ENCODE measurements around the gene RFNG.
"Not testable (repeated sequence)": the region's sequence is repeated elsewhere in the genome, so short reads cannot be mapped to it uniquely, and the experiment has no call there.

RFNG gene

GRCh38 chr17:82042649-82043048 lies 9.0 kb downstream of the RFNG start:
- no peak for TF ChIP-seq CTCF (IDR thresholded peaks at IDR 0.05; ENCODE audit: extremely low read depth, insufficient read depth, missing control alignments)
- no peak for DNase-seq (ENCODE audit: low spot score)
- in situ Hi-C loops (cut with MboI; ENCODE audit: low pct_unique_long_range_greater_than_20kb, low sequenced_read_pairs, unreplicated experiment) = no loop called here

GRCh38 chr17:82041144-82041814 lies 10.3 kb downstream of the RFNG start:
- in situ Hi-C loops (cut with MboI; ENCODE audit: low pct_unique_long_range_greater_than_20kb, low sequenced_read_pairs, unreplicated experiment) = no loop called here
- no peak for DNase-seq (ENCODE audit: low spot score)
- no peak for TF ChIP-seq CTCF (IDR thresholded peaks at IDR 0.05; ENCODE audit: extremely low read depth, insufficient read depth, missing control alignments)

- no peak for DNase-seq (ENCODE audit: low spot score)
- in situ Hi-C loops (cut with MboI; ENCODE audit: low pct_unique_long_range_greater_than_20kb, low sequenced_read_pairs, unreplicated experiment) = loop anchor here (10.0 kb wide), 1 partner anchor 125 kb away; no protein-coding TSS in a partner anchor
These were observed 11.8 kb downstream of the RFNG start for GRCh38 chr17:82039695-82040299.

GRCh38 chr17:82038796-82039409 lies 12.7 kb downstream of the RFNG start:
- in situ Hi-C loops (cut with MboI; ENCODE audit: low pct_unique_long_range_greater_than_20kb, low sequenced_read_pairs, unreplicated experiment) = loop anchor here (10.0 kb wide), 1 partner anchor 126 kb away; no protein-coding TSS in a partner anchor
- not testable (repeated sequence) for DNase-seq (ENCODE audit: low spot score)

More at GRCh38 chr17:82039695-82040299, 11.8 kb downstream of the RFNG start:
- TF ChIP-seq CTCF (IDR thresholded peaks at IDR 0.05; ENCODE audit: extremely low read depth, insufficient read depth, missing control alignments) = no peak

GRCh38 chr17:82037889-82038195 lies 13.8 kb downstream of the RFNG start:
- in situ Hi-C loops (cut with MboI; ENCODE audit: low pct_unique_long_range_greater_than_20kb, low sequenced_read_pairs, unreplicated experiment) = loop anchor here (10.0 kb wide), 1 partner anchor 127 kb away; no protein-coding TSS in a partner anchor
- DNase-seq (ENCODE audit: low spot score) = no peak
- no peak for TF ChIP-seq CTCF (IDR thresholded peaks at IDR 0.05; ENCODE audit: extremely low read depth, insufficient read depth, missing control alignments)

GRCh38 chr17:82037092-82037888 lies 14.3 kb downstream of the RFNG start, which contains the start of gene DCXR:
Gene DCXR, minus strand, starts transcription at chr17:82037697. Its CDS starts 15 bp downstream, at chr17:82037682.
- in situ Hi-C loops (cut with MboI; ENCODE audit: low pct_unique_long_range_greater_than_20kb, low sequenced_read_pairs, unreplicated experiment) = loop anchor here (10.0 kb wide), 1 partner anchor 128 kb away; no protein-coding TSS in a partner anchor
- DNase-seq (ENCODE audit: low spot score) = peak; percentile 98
- peak; percentile 91 for TF ChIP-seq CTCF (IDR thresholded peaks at IDR 0.05; ENCODE audit: extremely low read depth, insufficient read depth, missing control alignments)
